ENCODE measurements around the gene HDAC4.
A peak's percentile ranks its signal among the peaks of the same experiment; 100 is the strongest.

- TF ChIP-seq CTCF (IDR thresholded peaks at IDR 0.05; ENCODE audit: low read depth, low read length, missing input control) (no peak), ZBTB33 (IDR thresholded peaks at IDR 0.05) (peak; percentile 47), TAF1 (conservative IDR thresholded peaks at IDR 0.05) (no peak), REST (IDR thresholded peaks at IDR 0.05) (no peak), HNF4A (conservative IDR thresholded peaks at IDR 0.05) (peak; percentile 97 to 98), JUND (IDR thresholded peaks at IDR 0.05) (peak in 1 of 2 donors; percentile 16), EGR1 (IDR thresholded peaks at IDR 0.05; ENCODE audit: low read depth in 2 of 2) (no peak), RAD21 (IDR thresholded peaks at IDR 0.05) (peak in 1 of 2 donors; percentile 44), FOXA2 (IDR thresholded peaks at IDR 0.05) (peak; percentile 4), SP1 (IDR thresholded peaks at IDR 0.05) (peak; percentile 80), ATF3 (IDR thresholded peaks at IDR 0.05) (no peak), RXRA (IDR thresholded peaks at IDR 0.05) (peak; percentile 92 to 93)
These were observed 70.7 kb downstream of the HDAC4 start for GRCh38 chr2:239329972-239330572.
